GM18873 (cell line): Measurements from ENCODE around the gene IBTK.
A peak's percentile ranks its signal among the peaks of the same experiment; 100 is the strongest.
"Not testable (repeated sequence)": the region's sequence is repeated elsewhere in the genome, so short reads cannot be mapped to it uniquely, and the experiment has no call there.

Source experiments
- ATAC-seq: cut with Tn5 transposase; IDR thresholded peaks from one replicate; pipeline ENCODE4 v1.9.1; 2021; ENCODE audit warnings: mild to moderate bottlenecking, moderate library complexity, moderate number of reproducible peaks; ENCODE audit not compliant: unreplicated experiment, low FRiP score

IBTK gene

DNA sequence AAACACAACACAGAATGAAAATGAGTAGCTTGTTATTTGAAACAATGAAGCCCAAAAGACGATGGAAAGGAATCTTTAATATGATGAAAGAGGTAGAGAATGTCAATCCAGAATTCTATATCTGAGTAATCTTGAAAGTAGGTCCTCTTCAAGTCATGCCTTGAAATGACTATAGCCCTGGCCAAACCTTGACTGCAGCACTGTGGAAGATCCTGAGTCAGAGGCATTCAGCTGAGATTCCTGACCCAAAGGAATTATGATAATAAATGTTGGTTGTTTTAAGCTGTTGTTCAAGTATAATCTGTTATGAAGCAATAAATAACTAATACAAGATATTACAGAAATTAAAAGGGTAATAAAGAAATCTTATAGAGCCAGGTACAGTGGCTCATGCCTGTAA lies 64.8 kb downstream of the IBTK start:
- ATAC-seq, result no peak

GRCh38 chr6:82179415-82179814 lies 68.1 kb downstream of the IBTK start:
- no peak for ATAC-seq

- no peak for ATAC-seq
Measured at GRCh38 chr6:82178759-82179112, 68.8 kb downstream of the IBTK start.

GRCh38 chr6:82178077-82178758 lies 69.3 kb downstream of the IBTK start:
- ATAC-seq, result no peak

- no peak for ATAC-seq
Measured at GRCh38 chr6:82176616-82177015, 70.9 kb downstream of the IBTK start.

GRCh38 chr6:82172594-82172993 lies 75.0 kb downstream of the IBTK start:
- ATAC-seq, result no peak

DNA sequence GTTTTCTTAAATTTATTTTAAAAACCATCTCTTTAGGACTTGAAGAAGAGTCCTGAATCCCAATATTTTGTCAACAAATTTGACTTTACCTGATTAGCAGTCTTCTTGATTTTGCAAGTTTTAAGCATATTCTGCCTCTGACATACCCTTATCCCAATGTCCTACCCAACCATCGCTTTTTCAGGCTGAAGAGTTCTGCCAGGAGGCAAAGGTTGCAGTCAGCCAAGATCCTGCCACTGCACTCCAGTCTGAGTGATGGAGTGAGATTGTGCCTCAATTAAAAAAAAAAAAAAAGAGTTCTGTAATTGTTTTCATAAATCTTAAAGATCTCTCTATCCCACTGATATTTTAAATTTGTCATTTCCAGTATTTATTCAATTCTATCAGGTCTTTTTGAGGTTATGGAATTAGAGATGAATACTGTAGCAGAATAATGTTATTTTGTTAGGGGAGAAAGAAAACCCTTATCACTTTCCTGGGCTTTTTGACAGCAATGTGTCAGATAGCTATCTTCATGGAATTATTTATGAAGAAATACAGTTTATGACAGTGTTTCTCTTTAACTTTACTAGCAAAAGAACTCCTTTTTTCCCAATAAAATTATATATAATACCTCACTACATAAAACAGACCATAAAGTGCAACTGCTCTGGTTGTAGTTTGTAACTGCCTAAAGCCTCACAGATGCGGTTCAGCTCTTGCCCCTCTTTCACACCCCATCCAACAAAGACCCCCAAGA lies 78.2 kb downstream of the IBTK start:
- ATAC-seq, result no peak

GRCh38 chr6:82166493-82166892 lies 81.1 kb downstream of the IBTK start:
- no peak for ATAC-seq

- ATAC-seq, result no peak
Measured at GRCh38 chr6:82160255-82160990, 87.1 kb downstream of the IBTK start.

- not testable (repeated sequence) for ATAC-seq
Measured at GRCh38 chr6:82152786-82153185, 94.8 kb downstream of the IBTK start.

DNA sequence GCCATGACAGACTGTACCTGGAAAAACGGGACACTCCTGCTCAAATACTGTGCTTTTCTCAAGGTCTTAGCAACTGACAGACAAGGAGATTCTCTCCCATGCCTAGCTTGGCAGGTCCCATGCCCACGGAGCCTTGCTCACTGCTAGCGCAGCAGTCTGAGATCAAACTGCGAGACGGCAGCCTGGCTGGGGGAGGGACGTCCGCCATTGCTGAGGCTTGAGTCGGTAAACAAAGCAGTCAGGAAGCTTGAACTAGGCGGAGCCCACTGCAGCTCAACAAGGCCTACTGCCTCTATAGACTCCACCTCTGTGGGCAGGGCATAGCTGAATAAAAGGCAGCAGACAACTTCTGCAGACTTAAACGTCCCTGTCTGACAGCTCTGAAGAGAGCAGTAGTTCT lies 96.4 kb downstream of the IBTK start:
- not testable (repeated sequence) for ATAC-seq

GRCh38 chr6:82145926-82146452 lies 101.6 kb downstream of the IBTK start:
- ATAC-seq, result no peak

DNA sequence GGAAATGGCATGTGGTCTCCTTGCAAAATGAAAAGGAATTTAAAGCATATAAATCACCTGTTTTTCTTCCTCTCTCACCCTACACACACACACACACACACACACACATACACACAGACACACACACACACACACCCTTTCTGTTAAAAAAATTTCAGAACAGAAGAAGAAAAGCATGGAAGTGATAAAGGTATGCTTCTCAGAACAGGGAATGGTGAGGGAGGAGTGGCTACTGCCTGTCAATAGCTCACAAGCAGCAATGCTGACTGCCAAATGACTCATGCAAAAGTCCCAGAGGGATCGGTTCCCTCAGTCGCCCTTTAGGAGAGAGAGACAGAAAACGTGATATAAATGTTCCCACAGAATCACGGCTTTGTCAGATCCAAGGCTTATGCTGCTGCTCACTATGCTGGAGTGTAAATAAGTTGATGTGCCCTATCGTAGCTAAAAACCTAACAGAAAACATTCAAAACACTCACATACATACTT lies 102.6 kb downstream of the IBTK start:
- ATAC-seq, result no peak

- peak; percentile 89 for ATAC-seq
Measured at GRCh38 chr6:82144007-82144851, 103.3 kb downstream of the IBTK start.

DNA sequence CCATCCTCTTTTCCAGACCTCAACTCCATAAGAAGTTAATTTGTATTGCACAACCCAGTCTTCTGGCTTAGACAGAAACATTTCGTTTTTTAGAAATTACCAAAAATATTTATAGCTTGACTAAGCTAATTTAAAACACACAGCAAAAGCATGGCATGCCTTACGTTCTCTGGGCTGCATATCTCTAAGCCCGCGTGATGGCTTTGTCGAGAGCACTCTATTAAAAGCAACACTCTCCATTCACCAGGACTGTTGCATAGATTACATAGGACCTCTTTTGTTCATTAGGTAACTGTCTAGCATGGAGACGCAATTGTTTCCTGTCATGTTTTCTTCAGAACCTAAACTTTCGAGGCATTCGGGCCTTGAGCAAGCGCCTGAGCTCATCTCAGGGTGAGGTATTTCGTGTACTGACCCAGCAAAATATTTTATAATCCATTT lies 104.5 kb downstream of the IBTK start:
- no peak for ATAC-seq

- ATAC-seq, result no peak
Measured at GRCh38 chr6:82142524-82142923, 105.0 kb downstream of the IBTK start.

GRCh38 chr6:82138075-82138791 lies 109.3 kb downstream of the IBTK start:
- no peak for ATAC-seq

- no peak for ATAC-seq
Measured at GRCh38 chr6:82131441-82131840, 116.1 kb downstream of the IBTK start.

DNA sequence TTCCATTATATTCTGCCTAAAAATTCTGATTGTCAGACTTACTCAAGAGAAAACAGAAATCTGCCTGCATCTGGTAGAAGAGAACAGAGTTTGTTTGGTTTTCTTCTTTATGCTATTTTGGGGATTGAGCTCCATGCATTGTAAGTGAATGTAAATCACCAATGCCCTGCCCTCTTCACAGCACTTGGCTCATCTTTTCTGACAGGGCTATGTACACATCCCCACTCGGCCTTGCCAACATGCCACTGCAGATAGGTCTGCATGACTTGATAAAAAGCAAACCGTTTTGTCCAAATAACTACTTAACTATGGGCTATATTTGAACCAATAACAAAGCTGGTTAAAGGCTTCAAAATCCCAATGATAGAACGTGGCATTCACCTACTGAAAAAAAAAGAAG lies 117.7 kb downstream of the IBTK start:
- ATAC-seq, result no peak
